MM.1S (cell line): Measurements from ENCODE around the gene RRH.

ENCODE experiments used
- DNase-seq: peaks from one replicate; pipeline ENCODE4 v3.0.0-alpha.2; 2015
- H2AFZ ChIP-seq: fragments of 300-600 bp; sonication (generic); 2 replicates; pipeline ENCODE4 v1.6.0; 2016; ENCODE audit warnings: antibody characterized with exemption, low read length
- H3F3A ChIP-seq: fragments of 300-600 bp; sonication (generic); 2 replicates; pipeline ENCODE4 v1.6.1; 2016; ENCODE audit warnings: mild to moderate bottlenecking, antibody characterized with exemption, low read length, moderate library complexity, mixed read lengths; ENCODE audit not compliant: insufficient read depth
- H3K27ac ChIP-seq: fragments of 300-600 bp; sonication (generic); 2 replicates; pipeline ENCODE4 v1.5.1; 2016; ENCODE audit warnings: mild to moderate bottlenecking, low read length
- H3K27me3 ChIP-seq: fragments of 300-600 bp; sonication (generic); replicated peaks from 2 replicates; pipeline ENCODE4 v1.6.0; 2016; ENCODE audit warnings: low read length; ENCODE audit not compliant: insufficient read depth
- H3K36me3 ChIP-seq: fragments of 300-600 bp; sonication (generic); replicated peaks from 2 replicates; pipeline ENCODE4 v1.6.1; 2016; ENCODE audit warnings: mild to moderate bottlenecking, low read length, mixed read lengths; ENCODE audit not compliant: insufficient read depth
- H3K4me1 ChIP-seq: fragments of 300-600 bp; sonication (generic); 2 replicates; pipeline ENCODE4 v1.6.1; 2016; ENCODE audit warnings: low read length, mixed read lengths
- H3K4me2 ChIP-seq: fragments of 300-600 bp; sonication (generic); 2 replicates; pipeline ENCODE4 v1.6.0; 2016; ENCODE audit warnings: low read depth, low read length
- H3K4me3 ChIP-seq: fragments of 300-600 bp; sonication (generic); 2 replicates; pipeline ENCODE4 v1.5.1; 2016; ENCODE audit warnings: low read length, mixed read lengths
- H3K79me2 ChIP-seq: fragments of 300-600 bp; sonication (generic); 2 replicates; pipeline ENCODE4 v1.6.1; 2016; ENCODE audit warnings: mixed run types, low read length, mixed read lengths
- H3K9ac ChIP-seq: fragments of 300-600 bp; sonication (generic); 2 replicates; pipeline ENCODE4 v1.6.1; 2016; ENCODE audit warnings: low read length, mixed read lengths
- H3K9me2 ChIP-seq: fragments of 300-600 bp; sonication (generic); replicated peaks from 2 replicates; pipeline ENCODE4 v1.6.1; 2016; ENCODE audit warnings: mild to moderate bottlenecking, low read length, mixed read lengths; ENCODE audit not compliant: insufficient read depth
- H3K9me3 ChIP-seq: fragments of 300-600 bp; sonication (generic); replicated peaks from 2 replicates; pipeline ENCODE4 v1.6.1; 2016; ENCODE audit warnings: mild to moderate bottlenecking, low read length, mixed read lengths; ENCODE audit not compliant: insufficient read depth
- H4K20me1 ChIP-seq: fragments of 300-600 bp; sonication (generic); 2 replicates; pipeline ENCODE4 v1.6.1; 2016; ENCODE audit warnings: mild to moderate bottlenecking, low read length, moderate library complexity, mixed read lengths; ENCODE audit not compliant: insufficient read depth
- CTCF ChIP-seq: fragments of 300-600 bp; sonication (generic); IDR thresholded peaks from 2 replicates; pipeline ENCODE4 v1.5.1; 2016; ENCODE audit warnings: antibody characterized with exemption, low read length, mixed read lengths
- EZH2 ChIP-seq: fragments of 300-600 bp; sonication (generic); optimal IDR thresholded peaks from 2 replicates; pipeline ENCODE3; 2017; ENCODE audit warnings: low read depth, mild to moderate bottlenecking, antibody characterized with exemption, low read length, mixed read lengths
- EZH2phosphoT487 ChIP-seq: fragments of 300-600 bp; sonication (generic); IDR thresholded peaks from 2 replicates; pipeline ENCODE4 v1.6.1; 2018; ENCODE audit warnings: antibody characterized with exemption, low read length

RRH gene

GRCh38 chr4:109886303-109886702 is 58.5 kb downstream of the RRH start:
- no peak for DNase-seq
- H3K4me3 ChIP-seq = no peak overlapping the region
- H3K27ac ChIP-seq = no peak overlapping the region
- no peak overlapping the region for H2AFZ ChIP-seq
- TF ChIP-seq EZH2phosphoT487 = no peak
- no peak for TF ChIP-seq EZH2
- no peak for TF ChIP-seq CTCF
- H3K36me3 ChIP-seq = no peaks in the 10 kb centered on the region
- H3K9me2 ChIP-seq = no peaks in the 10 kb centered on the region
- H4K20me1 ChIP-seq = no peaks in the 10 kb centered on the region
- no peaks in the 10 kb centered on the region for H3K79me2 ChIP-seq
- no peak overlapping the region for H3K4me2 ChIP-seq
- no peaks in the 10 kb centered on the region for H3F3A ChIP-seq
- H3K9me3 ChIP-seq = no peaks in the 10 kb centered on the region
- no peak overlapping the region for H3K9ac ChIP-seq
- H3K4me1 ChIP-seq = no peaks in the 10 kb centered on the region
- H3K27me3 ChIP-seq = no peaks in the 10 kb centered on the region

- H3K9ac ChIP-seq = no peak overlapping the region
- H3K4me3 ChIP-seq = no peak overlapping the region
- no peaks in the 10 kb centered on the region for H3K27me3 ChIP-seq
- no peaks in the 10 kb centered on the region for H3K9me2 ChIP-seq
- TF ChIP-seq EZH2phosphoT487 (no peak), EZH2 (no peak), CTCF (no peak)
- no peaks in the 10 kb centered on the region for H4K20me1 ChIP-seq
- DNase-seq = no peak
- no peaks in the 10 kb centered on the region for H3K79me2 ChIP-seq
- no peaks in the 10 kb centered on the region for H3F3A ChIP-seq
- no peak overlapping the region for H3K4me2 ChIP-seq
- no peak overlapping the region for H3K27ac ChIP-seq
- H3K9me3 ChIP-seq = no peaks in the 10 kb centered on the region
- H3K4me1 ChIP-seq = no peaks in the 10 kb centered on the region
- no peak overlapping the region for H2AFZ ChIP-seq
- no peaks in the 10 kb centered on the region for H3K36me3 ChIP-seq
Observed at GRCh38 chr4:109887071-109887470, 59.3 kb downstream of the RRH start.

- H4K20me1 ChIP-seq = no peaks in the 10 kb centered on the region
- TF ChIP-seq EZH2 = no peak
- TF ChIP-seq CTCF = no peak
- TF ChIP-seq EZH2phosphoT487 = no peak
- no peaks in the 10 kb centered on the region for H3K9me2 ChIP-seq
- H3K4me1 ChIP-seq = no peaks in the 10 kb centered on the region
- no peak overlapping the region for H3K9ac ChIP-seq
- no peaks in the 10 kb centered on the region for H3K27me3 ChIP-seq
- H3K36me3 ChIP-seq = no peaks in the 10 kb centered on the region
- H3K27ac ChIP-seq = no peak overlapping the region
- H2AFZ ChIP-seq = no peak overlapping the region
- DNase-seq = no peak
- H3F3A ChIP-seq = no peaks in the 10 kb centered on the region
- no peak overlapping the region for H3K4me3 ChIP-seq
- no peaks in the 10 kb centered on the region for H3K9me3 ChIP-seq
- H3K4me2 ChIP-seq = no peak overlapping the region
- H3K79me2 ChIP-seq = no peaks in the 10 kb centered on the region
Observed at GRCh38 chr4:109890076-109890475, 62.3 kb downstream of the RRH start.
